Activated CD4-positive, alpha-beta memory T cell treated with anti-CD3 and anti-CD28 coated beads for 36 hours (primary cell): ENCODE measurements around the gene MTG2. TPM values are rescaled to one million over a fixed set of nuclear protein-coding genes. Genes with fewer than 3 reads are reported as not detected.

ENCODE experiments used
- CTCF ChIA-PET: fragments of 350-600 bp; sonication (Branson Sonifier 250); formaldehyde crosslinking; loops from one replicate; lab custom pipeline; 2021; ENCODE audit warnings: antibody characterized with exemption, inconsistent platforms; lab: Charles Lee
- POLR2A ChIA-PET: fragments of 350-600 bp; sonication (Branson Sonifier 250); formaldehyde crosslinking; loops from one replicate; lab custom pipeline; 2021; ENCODE audit warnings: antibody characterized with exemption; lab: Charles Lee
- DNase-seq: peaks from one replicate; pipeline ENCODE4 v3.0.0-alpha.2; 2020
- H3K27ac Mint-ChIP-seq: one replicate; pipeline ENCODE4 v1.8.0; 2021; ENCODE audit warnings: mixed read lengths
- H3K27me3 Mint-ChIP-seq: one replicate; pipeline ENCODE4 v1.8.0; 2021; ENCODE audit warnings: mixed read lengths
- H3K36me3 Mint-ChIP-seq: one replicate; pipeline ENCODE4 v1.8.0; 2021; ENCODE audit warnings: mixed read lengths
- H3K4me1 Mint-ChIP-seq: one replicate; pipeline ENCODE4 v1.8.0; 2021; ENCODE audit warnings: low read depth, mixed read lengths
- H3K4me3 Mint-ChIP-seq: one replicate; pipeline ENCODE4 v1.8.0; 2021; ENCODE audit warnings: mild to moderate bottlenecking, mixed read lengths
- H3K9me3 Mint-ChIP-seq: one replicate; pipeline ENCODE4 v1.8.0; 2021; ENCODE audit warnings: mixed read lengths
- intact Hi-C: fragments of 100-400 bp; cut with micrococcal nuclease; formaldehyde crosslinking; loops from one replicate; pipeline ENCODE4 v1.15.1; 2023
- total RNA-seq, 2 experiments: library from RNA; stranded (reverse); gene quantifications; one replicate each; pipeline ENCODE4 v1.2.3, GENCODE V29; 2021

The MTG2 gene
- total RNA-seq, 2 experiments from 2014 or later, result 31.4 to 32.5 TPM

DNA sequence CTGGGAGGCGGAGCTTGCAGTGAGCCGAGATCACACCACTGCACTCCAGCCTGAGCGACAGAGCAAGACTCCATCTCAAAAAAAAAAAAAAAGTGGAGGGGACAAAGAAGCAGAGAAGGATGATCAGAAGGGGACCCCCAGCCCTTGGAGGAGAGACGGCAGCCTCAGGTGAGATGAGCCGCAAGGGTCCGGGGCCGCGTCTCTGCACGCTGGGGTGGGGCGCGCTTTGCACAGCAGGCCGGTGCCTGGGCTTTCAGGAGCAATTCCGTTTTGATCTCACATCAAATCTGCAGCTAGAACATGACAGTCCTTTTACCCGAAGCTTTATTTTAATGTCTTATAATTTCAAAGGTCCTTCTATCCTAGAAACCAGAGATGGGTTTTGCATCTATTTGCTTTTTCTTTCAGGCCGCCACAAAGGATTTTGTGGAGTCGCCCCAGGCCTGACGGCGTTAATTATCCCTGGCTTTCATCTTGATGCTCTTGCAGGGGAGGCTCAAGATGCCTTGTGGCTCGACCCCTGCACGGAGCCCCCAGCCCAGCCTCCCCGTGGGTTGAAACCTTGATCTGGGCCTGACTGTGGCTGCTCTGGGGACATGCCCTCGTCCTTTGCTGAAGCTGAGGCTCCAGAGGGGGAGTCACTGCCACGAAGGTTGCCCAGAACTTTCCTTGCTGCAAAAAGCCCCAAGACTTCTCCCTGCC, 20.0 kb downstream of the MTG2 start:
- POLR2A ChIA-PET, result no interaction called here
- CTCF ChIA-PET, result no interaction called here
- Mint-ChIP-seq H3K27me3 (no peaks in the 10 kb centered on the region), H3K27ac (no peak overlapping the region), H3K36me3 (peaks cover 32% of the 10 kb centered on the region), H3K4me3 (no peak overlapping the region), H3K9me3 (no peaks in the 10 kb centered on the region), H3K4me1 (no peaks in the 10 kb centered on the region)
- intact Hi-C loops, result no loop called here
- no peak for DNase-seq

DNA sequence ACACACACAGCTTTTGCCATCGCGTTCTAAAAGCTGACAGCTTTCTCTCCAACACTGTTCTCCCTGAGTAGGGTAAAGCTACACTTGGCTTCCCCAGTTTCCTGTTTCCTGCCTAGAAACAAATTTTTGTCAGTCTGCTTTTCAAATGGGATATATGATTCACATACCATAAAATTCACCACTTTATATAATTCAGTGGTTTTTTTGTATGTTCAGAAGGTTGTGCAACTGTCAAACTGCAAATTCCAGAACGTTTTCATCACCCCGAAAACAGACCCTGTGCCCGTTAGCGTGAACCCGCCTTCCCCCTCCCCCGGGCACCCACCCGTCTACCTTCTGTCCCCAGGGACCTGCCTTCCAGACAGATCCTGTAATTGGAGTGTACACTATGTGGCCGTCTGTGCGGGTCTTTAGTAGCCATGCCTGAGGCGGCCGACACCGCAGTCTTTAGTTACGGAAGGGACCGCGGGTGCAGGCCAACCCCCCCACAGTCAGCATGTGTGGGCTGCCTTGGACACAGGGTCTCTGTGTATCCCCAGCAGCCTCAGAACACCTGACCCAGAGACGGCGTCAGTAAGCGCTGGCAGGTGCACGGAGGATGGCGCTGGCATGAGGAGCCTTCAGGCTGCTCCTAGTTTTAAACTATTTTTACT, 20.7 kb downstream of the MTG2 start:
- Mint-ChIP-seq H3K4me1 (no peaks in the 10 kb centered on the region), H3K4me3 (no peak overlapping the region), H3K36me3 (peaks cover 30% of the 10 kb centered on the region), H3K27ac (no peak overlapping the region), H3K27me3 (no peaks in the 10 kb centered on the region), H3K9me3 (no peaks in the 10 kb centered on the region)
- CTCF ChIA-PET, result no interaction called here
- POLR2A ChIA-PET, result no interaction called here
- DNase-seq, result no peak
- intact Hi-C loops, result no loop called here

DNA sequence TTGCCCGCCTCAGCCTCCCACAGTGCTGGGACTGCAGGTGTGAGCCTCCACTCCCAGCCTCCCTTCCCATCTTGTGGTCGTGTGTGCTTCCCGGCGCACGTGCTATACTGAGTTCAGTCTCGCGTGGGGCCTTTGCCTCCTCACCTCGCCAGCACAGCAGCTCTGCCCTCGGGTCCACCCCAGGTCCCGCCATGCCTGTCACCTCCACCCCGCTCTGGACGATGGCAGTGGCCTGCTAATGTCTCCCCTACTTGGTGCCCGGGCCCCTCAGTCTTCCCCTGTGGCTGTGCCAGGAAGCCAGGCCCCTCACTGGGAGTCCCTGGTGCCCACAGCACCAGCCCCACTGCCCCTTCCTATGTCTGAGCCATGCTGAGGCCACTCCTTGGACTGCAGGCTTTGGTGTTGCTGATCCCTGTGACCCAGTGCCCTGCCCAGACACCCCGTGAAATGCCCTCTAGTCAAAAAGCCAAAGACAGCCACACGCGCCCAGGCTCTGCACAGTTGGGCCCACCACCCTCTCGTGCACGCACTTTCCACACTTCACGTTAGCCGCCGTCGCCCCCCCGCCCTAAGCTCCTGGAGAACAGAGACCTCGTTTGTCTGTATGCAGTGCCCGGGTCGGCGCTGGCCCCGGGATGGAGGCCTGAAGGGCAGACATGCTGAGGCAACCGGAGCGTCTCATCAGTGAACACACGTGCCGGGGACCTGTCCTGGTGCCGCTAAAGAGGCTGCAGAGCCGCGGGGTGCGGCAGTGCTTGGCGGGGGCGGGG, 23.0 kb downstream of the MTG2 start:
- no peak overlapping the region for H3K27ac Mint-ChIP-seq

DNA sequence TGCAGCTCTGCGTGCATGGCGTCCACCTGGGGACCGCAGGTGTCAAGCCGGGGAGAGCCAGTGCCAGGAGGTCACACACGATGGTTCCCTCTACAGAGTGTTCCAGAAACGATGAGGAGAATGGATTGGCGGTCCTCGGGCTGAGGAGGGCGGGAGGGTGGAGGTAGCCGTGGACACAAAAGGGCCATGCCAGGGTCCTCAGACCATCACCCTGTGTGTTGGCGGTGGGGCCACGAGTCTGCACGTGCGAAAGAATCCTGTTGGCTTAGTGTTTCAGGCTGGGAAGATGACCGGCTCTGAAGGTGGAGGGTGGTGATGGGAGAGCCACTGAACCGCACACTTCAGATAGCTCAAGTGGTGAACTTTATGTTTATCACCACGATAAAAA, 23.6 kb downstream of the MTG2 start:
- Mint-ChIP-seq H3K4me1 (no peaks in the 10 kb centered on the region), H3K27me3 (no peaks in the 10 kb centered on the region), H3K4me3 (no peak overlapping the region), H3K36me3 (peaks cover 12% of the 10 kb centered on the region), H3K9me3 (no peaks in the 10 kb centered on the region), H3K27ac (no peak overlapping the region)
- intact Hi-C loops, result no loop called here
- CTCF ChIA-PET, result no interaction called here
- POLR2A ChIA-PET, result no interaction called here
- DNase-seq, result no peak

More for the DNA sequence above, 23.0 kb downstream of the MTG2 start:
- Mint-ChIP-seq H3K9me3 (no peaks in the 10 kb centered on the region), H3K4me1 (no peaks in the 10 kb centered on the region), H3K36me3 (peaks cover 12% of the 10 kb centered on the region), H3K27me3 (no peaks in the 10 kb centered on the region), H3K4me3 (no peak overlapping the region)
- intact Hi-C loops, result no loop called here
- DNase-seq, result no peak
- POLR2A ChIA-PET, result no interaction called here
- CTCF ChIA-PET, result no interaction called here

DNA sequence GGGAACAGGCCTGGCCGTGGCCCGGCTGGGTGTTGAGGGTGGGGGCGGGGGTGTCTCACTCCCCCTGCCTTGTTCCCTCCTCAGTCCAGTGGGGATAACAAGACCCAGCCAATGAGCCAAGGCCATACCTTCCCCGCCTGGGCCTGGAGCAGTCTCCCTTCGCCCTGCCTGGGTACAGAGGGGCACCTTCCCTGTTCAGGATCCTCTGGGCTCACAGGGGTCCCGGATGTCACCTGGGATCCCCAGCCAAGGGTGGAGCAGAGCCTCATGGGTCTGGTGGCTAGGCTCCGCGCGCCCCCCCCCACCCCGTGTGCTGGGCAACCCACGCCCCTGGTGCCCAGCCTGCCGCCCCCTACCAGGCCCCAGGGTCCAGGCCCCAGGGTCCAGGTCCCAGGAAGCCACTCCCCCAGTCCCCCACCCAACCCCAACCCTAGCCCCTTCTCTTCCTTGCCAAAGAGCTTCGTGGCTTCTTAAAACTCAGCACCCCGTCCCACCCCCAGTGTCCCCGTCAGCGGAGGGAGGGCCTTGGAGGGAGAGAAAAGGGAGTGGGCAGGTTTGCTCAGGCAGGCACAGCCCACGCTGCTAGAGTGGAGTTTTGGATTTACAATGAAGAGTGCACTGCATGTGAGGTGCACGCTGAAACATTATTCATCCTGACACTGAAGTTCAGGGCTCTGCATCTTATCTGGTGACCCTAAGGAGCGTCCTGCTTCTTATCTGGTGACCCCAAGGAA, 25.4 kb downstream of the MTG2 start:
- Mint-ChIP-seq H3K9me3 (no peaks in the 10 kb centered on the region), H3K36me3 (peaks cover 4% of the 10 kb centered on the region), H3K27ac (no peak overlapping the region), H3K4me1 (no peaks in the 10 kb centered on the region), H3K4me3 (no peak overlapping the region), H3K27me3 (peaks cover 3% of the 10 kb centered on the region)
- ChIA-PET CTCF (no interaction called here), POLR2A (no interaction called here)
- no peak for DNase-seq
- intact Hi-C loops, result no loop called here

DNA sequence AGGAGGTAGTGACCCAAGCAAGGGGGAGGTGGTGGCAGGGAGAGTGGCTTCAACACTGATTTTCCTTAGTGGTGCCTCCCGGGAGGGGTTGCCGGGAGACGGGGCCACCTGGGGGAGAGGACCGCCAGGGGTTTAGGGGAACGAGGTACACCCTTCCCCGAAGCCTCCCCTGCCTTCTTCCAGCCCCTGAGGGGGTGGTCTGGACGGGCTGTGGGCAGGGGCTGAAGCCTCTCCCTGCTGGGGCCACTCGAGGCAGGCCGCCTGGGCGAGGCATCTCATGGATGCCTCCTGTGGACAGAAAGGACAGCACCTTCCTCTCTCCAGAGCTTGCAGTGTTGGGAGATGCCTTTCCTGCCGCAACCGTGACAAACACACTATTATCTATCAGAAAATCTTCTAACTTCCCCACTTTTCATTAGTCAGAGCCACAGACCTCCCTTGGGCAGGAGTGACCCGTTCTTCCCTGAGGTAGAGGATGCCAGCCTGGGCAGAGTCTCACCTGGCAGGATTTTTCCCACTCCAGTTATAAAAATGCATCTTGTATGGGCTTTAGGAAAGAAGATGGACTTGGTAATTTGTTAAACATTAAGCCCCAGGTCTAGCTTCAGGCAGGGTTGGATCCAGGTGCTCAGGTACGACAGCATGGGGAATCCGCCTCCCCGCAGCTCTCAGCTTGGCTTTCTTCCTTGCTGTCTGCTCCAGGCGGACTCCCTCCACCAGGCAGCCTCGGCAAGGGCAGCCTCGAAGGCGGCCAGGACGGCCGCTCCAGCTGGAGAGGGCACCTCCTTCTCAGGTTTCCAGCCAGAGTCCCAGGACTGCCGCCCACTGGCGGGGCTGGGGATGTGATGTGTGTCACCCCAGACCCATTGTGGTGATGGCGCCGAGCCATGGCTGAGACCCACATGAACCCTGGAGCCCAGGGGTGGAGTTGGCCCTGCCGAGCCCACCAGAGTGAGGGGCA, 26.2 kb downstream of the MTG2 start:
- Mint-ChIP-seq H3K4me1 (no peaks in the 10 kb centered on the region), H3K4me3 (no peak overlapping the region), H3K36me3 (no peaks in the 10 kb centered on the region), H3K9me3 (no peaks in the 10 kb centered on the region), H3K27ac (no peak overlapping the region), H3K27me3 (peaks cover 3% of the 10 kb centered on the region)
- POLR2A ChIA-PET, result no interaction called here
- CTCF ChIA-PET, result no interaction called here
- intact Hi-C loops, result no loop called here
- no peak for DNase-seq

DNA sequence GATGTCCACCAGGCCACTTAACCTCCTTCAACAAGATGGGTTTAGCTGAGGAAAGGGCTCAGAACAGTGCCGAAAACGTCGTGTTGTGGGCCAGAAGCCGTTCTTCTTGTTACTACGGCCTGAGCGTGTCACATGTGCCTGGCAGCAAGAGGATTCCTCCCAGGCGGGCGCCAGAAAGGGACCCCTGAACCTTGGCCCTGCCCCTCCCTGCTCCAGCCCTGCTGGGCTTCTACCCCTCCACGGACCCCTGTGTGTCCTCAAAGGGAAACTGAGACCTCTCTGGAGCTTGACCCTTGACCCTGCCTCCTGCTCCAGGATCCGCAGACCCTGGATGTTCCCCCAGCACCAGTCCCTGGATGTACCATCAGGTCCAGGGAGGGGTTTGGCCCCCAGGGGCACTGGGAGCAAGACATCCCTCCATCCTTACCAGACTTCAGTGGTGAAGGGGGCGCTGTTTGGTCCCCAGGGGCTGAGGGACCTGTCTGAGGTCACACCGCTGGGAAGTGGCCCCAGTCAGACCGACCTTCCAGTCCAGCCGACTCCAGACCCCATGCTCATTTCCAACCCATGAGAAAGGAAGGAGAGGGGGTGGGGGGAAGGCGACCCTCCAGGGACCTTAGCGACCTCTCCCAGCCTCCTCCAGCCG, 27.1 kb downstream of the MTG2 start:
- Mint-ChIP-seq H3K9me3 (no peaks in the 10 kb centered on the region), H3K4me1 (no peaks in the 10 kb centered on the region), H3K27ac (no peak overlapping the region), H3K4me3 (no peak overlapping the region), H3K27me3 (peaks cover 7% of the 10 kb centered on the region), H3K36me3 (no peaks in the 10 kb centered on the region)
- DNase-seq, result no peak
- intact Hi-C loops, result no loop called here
- ChIA-PET CTCF (no interaction called here), POLR2A (no interaction called here)

DNA sequence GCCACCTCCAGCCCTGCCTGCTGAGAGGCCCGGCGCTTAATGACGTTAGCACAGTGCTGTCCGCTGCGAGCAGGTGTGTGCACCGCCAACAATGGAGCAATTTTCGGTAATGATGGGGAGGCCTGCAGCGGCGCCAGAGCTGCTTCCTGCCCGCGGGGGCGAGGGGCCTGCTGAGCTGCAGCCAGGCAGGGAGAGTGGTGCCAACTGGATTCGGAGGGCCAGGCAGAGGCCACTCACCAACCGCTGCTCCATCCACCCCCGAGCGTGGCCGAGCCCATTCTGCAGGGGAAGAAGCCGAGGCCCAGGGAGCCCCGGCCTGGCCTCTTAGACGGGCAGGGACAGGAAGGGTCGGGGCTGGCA, 27.6 kb downstream of the MTG2 start:
- CTCF ChIA-PET, result no interaction called here
- no peaks in the 10 kb centered on the region for H3K36me3 Mint-ChIP-seq
- no peak overlapping the region for H3K27ac Mint-ChIP-seq
- POLR2A ChIA-PET, result no interaction called here
- no peaks in the 10 kb centered on the region for H3K9me3 Mint-ChIP-seq
- H3K27me3 Mint-ChIP-seq, result peaks cover 9% of the 10 kb centered on the region
- no peak for DNase-seq
- intact Hi-C loops, result no loop called here
- H3K4me1 Mint-ChIP-seq, result no peaks in the 10 kb centered on the region
- H3K4me3 Mint-ChIP-seq, result no peak overlapping the region

DNA sequence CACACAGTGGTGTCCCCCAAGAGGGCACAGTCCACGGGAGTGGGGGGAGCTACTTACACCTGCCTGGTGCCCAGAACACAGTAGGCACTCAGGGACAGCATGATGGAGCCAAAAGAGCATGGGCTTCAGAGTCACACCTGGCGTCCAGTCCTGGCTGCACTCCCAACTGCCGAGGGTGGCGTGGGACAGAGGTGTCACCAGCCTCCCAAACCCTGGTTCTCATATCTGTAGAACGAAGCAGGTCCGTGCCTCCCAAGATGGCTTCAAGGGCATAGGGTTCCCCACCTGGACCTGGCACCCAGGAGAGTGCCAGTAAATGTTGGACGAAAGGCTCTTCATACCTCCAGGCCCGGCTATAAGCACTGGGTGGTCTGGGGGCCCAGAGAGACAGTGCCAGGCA, 28.4 kb downstream of the MTG2 start:
- Mint-ChIP-seq H3K27ac (no peak overlapping the region), H3K4me3 (no peak overlapping the region), H3K27me3 (peaks cover 9% of the 10 kb centered on the region), H3K4me1 (no peaks in the 10 kb centered on the region), H3K9me3 (no peaks in the 10 kb centered on the region), H3K36me3 (no peaks in the 10 kb centered on the region)
- ChIA-PET POLR2A (no interaction called here), CTCF (no interaction called here)
- DNase-seq, result no peak
- intact Hi-C loops, result no loop called here

DNA sequence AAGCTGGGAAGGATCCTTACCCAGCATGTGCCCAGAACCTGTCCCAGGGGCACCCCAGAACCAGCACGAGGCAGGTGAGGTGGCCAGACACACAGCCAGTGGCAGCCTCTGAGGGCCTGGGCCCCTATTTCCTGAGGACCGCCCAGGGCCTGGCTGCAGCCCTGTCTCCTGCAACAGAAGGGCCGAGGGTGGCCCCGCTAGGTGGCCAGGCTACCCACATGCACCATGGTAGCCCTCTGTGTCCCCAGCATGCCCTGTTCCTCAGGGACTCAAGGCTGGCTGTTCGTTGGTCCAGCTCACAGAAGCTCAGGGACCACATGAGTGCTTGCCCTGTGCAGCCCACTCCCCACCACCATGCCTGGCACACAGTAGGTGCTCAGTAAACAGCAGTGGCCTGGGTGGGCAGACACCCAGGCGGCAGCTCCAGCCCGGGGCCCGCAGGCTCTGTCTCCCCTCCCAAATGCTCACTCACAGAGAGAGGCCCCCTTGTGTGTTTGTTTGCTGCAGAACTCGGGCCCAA, 29.0 kb downstream of the MTG2 start:
- Mint-ChIP-seq H3K27ac (no peak overlapping the region), H3K27me3 (peaks cover 10% of the 10 kb centered on the region), H3K4me3 (no peak overlapping the region), H3K9me3 (no peaks in the 10 kb centered on the region), H3K36me3 (no peaks in the 10 kb centered on the region), H3K4me1 (no peaks in the 10 kb centered on the region)
- DNase-seq, result no peak
- intact Hi-C loops, result no loop called here
- CTCF ChIA-PET, result no interaction called here
- POLR2A ChIA-PET, result no interaction called here

DNA sequence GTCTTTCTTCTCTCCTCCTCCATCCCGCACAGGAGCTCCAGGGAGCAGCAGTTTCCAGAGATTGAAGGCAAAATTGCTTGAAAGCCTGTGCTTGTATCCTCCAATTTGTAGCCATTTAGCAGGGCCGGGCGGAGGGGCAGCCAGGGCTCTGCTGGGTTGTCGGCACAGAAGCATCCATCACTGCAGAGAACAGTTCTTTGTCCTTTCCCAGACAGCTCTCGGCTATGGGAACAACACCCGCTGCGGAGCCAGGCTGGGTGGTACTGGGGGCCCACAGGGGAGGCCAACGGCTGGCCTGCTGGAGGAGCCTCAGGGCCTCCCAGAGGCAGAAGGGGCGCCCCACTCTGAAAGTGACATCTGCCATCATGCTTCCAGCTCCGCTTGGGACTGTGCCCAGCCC, 29.5 kb downstream of the MTG2 start:
- H3K4me3 Mint-ChIP-seq, result no peak overlapping the region
- H3K27me3 Mint-ChIP-seq, result peaks cover 12% of the 10 kb centered on the region
- no peak for DNase-seq
- H3K36me3 Mint-ChIP-seq, result no peaks in the 10 kb centered on the region
- CTCF ChIA-PET, result no interaction called here
- no peaks in the 10 kb centered on the region for H3K4me1 Mint-ChIP-seq
- intact Hi-C loops, result no loop called here
- no peaks in the 10 kb centered on the region for H3K9me3 Mint-ChIP-seq
- H3K27ac Mint-ChIP-seq, result no peak overlapping the region
- POLR2A ChIA-PET, result no interaction called here
